Measurements from ENCODE around the gene LUZP2. TPM values are rescaled to one million over a fixed set of nuclear protein-coding genes. Genes with fewer than 3 reads are reported as not detected.

LUZP2 gene
- total RNA-seq, 4 donors from 2014 or later, result 0.23 to 0.83 (median 0.48) TPM

GRCh38 chr11:24678703-24679348 lies 182.0 kb downstream of the LUZP2 start:
- H3K27ac ChIP-seq, result no peak overlapping the region
- H3K4me1 ChIP-seq, result no peaks in the 10 kb centered on the region
- H3K4me3 ChIP-seq, result no peak overlapping the region
- intact Hi-C loops (cut with DNase I), result no loop called here
- H3K27me3 ChIP-seq, result no peaks in the 10 kb centered on the region
- no peak for DNase-seq
- WGBS, 2 donors, result 73 to 82% methylated on average over 5 of the region's 5 CpGs
- no peak for TF ChIP-seq CTCF (IDR thresholded peaks at IDR 0.05)
- no peak for TF ChIP-seq POLR2A (IDR thresholded peaks at IDR 0.05)
- no peaks in the 10 kb centered on the region for H3K9me3 ChIP-seq
- no peaks in the 10 kb centered on the region for H3K36me3 ChIP-seq

- WGBS, 2 donors, result 70 to 82% methylated on average over 2 of the region's 2 CpGs
- no peaks in the 10 kb centered on the region for H3K9me3 ChIP-seq
- no peaks in the 10 kb centered on the region for H3K4me1 ChIP-seq
- no peaks in the 10 kb centered on the region for H3K27me3 ChIP-seq
- DNase-seq, result no peak
- no peaks in the 10 kb centered on the region for H3K36me3 ChIP-seq
- no peak overlapping the region for H3K4me3 ChIP-seq
- H3K27ac ChIP-seq, result no peak overlapping the region
- intact Hi-C loops (cut with DNase I), result no loop called here
- TF ChIP-seq CTCF (IDR thresholded peaks at IDR 0.05) (no peak), POLR2A (IDR thresholded peaks at IDR 0.05) (no peak)
Measured at GRCh38 chr11:24679821-24680351, 183.0 kb downstream of the LUZP2 start.

GRCh38 chr11:24683583-24683982 lies 186.7 kb downstream of the LUZP2 start:
- Histone ChIP-seq H3K27me3 (no peaks in the 10 kb centered on the region), H3K36me3 (no peaks in the 10 kb centered on the region)
- intact Hi-C loops (cut with DNase I), result no loop called here

GRCh38 chr11:24685821-24686220 lies 189.0 kb downstream of the LUZP2 start:
- Histone ChIP-seq H3K4me1 (peaks cover 0 to 4% (median 0%) of the 10 kb centered on the region in 3 donors), H3K9me3 (no peaks in the 10 kb centered on the region), H3K36me3 (no peaks in the 10 kb centered on the region), H3K27ac (no peak overlapping the region), H3K27me3 (no peaks in the 10 kb centered on the region), H3K4me3 (no peak overlapping the region)
- intact Hi-C loops (cut with DNase I), result no loop called here
- 64 to 78% methylated on average over 1 of the region's 1 CpG for WGBS, 2 donors
- TF ChIP-seq CTCF (IDR thresholded peaks at IDR 0.05) (no peak), POLR2A (IDR thresholded peaks at IDR 0.05) (no peak)
- no peak for DNase-seq

More at GRCh38 chr11:24683583-24683982, 186.7 kb downstream of the LUZP2 start:
- DNase-seq, result no peak
- H3K9me3 ChIP-seq, result no peaks in the 10 kb centered on the region
- TF ChIP-seq POLR2A (IDR thresholded peaks at IDR 0.05) (no peak), CTCF (IDR thresholded peaks at IDR 0.05) (no peak)
- 59 to 72% methylated on average over 1 of the region's 1 CpG for WGBS, 2 donors
- no peak overlapping the region for H3K27ac ChIP-seq
- peaks cover 0 to 4% (median 0%) of the 10 kb centered on the region in 3 donors for H3K4me1 ChIP-seq
- H3K4me3 ChIP-seq, result no peak overlapping the region

- Histone ChIP-seq H3K27me3 (no peaks in the 10 kb centered on the region), H3K4me3 (no peak overlapping the region), H3K4me1 (peaks cover 0 to 4% (median 0%) of the 10 kb centered on the region in 3 donors), H3K27ac (peak overlapping the region in 1 of 4 donors; percentile 26), H3K36me3 (no peaks in the 10 kb centered on the region), H3K9me3 (no peaks in the 10 kb centered on the region)
- DNase-seq, result no peak
- WGBS, 2 donors, result 46 to 60% methylated on average over 3 of the region's 3 CpGs
- TF ChIP-seq CTCF (IDR thresholded peaks at IDR 0.05) (no peak), POLR2A (IDR thresholded peaks at IDR 0.05) (no peak)
- intact Hi-C loops (cut with DNase I), result no loop called here
Measured at GRCh38 chr11:24687531-24688147, 190.8 kb downstream of the LUZP2 start.
